GM21526 (cell line): ENCODE data around the gene KRT39.
"Not testable (repeated sequence)": the region's sequence is repeated elsewhere in the genome, so short reads cannot be mapped to it uniquely, and the experiment has no call there.

Experiments
- ATAC-seq: cut with Tn5 transposase; IDR thresholded peaks from one replicate; pipeline ENCODE4 v1.9.1; 2021; ENCODE audit warnings: moderate library complexity; ENCODE audit not compliant: unreplicated experiment, low FRiP score

Gene KRT39

GRCh38 chr17:40966848-40967247 is at the start of gene KRT39:
KRT39 (minus strand) TSS chr17:40966948; CDS start chr17:40966856, 92 bp downstream.
- ATAC-seq = no peak

DNA sequence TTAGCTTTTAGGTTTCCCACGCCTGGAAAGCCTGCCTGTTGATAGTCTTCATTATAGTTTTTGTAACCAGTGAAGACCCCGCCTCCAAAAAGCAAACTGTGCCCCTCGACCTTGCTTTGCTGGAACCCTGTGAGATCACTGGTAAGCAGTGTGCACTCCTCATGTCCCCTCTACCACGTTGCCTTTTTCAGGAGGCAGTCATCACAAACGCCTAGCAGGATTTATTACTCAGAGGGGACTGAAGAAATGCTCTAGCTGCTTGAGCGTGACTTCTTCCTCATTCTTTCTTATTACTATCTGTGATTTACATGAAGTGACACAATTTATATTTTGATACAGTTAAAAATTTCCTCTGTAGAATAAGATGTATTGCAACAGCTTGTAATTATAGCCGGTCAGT is 48.7 kb upstream of the KRT39 start:
- ATAC-seq = no peak

DNA sequence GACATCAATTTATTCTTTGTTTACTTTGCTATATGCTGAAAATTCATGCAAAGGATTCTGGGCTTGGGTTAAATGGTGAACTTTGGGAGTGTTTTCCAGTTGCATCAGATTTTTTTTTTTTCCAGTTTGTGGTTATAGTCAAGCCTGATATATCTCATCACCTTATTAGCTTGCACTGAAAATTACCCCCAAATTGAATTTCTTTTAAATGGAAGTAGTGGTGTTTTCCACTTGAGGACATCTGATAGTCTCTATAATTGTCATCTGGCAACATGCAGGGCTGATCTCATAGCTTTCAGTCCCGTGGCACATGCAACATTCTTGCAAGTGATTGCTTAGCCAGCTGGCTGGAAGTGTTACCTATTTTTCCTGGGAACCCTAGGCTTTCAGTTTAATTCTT is 46.9 kb upstream of the KRT39 start:
- ATAC-seq = no peak

DNA sequence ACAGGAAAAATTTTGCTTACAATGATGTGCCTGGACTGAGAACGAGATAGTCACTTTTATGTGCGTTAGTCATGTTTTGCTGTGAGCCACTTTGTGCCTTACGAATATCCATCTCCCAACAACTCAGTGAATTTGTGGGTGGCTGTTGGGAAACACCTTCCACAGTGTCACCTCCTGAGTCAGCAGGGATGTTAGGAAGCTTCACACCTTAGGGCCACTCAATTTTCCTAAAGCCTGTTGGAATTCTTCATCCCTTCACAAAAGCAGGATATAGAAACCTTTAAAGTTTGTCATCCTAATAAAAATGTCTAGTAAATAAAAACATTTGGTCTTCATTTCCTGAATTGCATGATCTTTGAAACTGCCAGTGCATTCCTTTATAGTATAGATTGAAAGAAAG is 46.4 kb upstream of the KRT39 start:
- no peak for ATAC-seq

- ATAC-seq = no peak
These were observed 45.8 kb upstream of the KRT39 start for GRCh38 chr17:41012326-41013120.

DNA sequence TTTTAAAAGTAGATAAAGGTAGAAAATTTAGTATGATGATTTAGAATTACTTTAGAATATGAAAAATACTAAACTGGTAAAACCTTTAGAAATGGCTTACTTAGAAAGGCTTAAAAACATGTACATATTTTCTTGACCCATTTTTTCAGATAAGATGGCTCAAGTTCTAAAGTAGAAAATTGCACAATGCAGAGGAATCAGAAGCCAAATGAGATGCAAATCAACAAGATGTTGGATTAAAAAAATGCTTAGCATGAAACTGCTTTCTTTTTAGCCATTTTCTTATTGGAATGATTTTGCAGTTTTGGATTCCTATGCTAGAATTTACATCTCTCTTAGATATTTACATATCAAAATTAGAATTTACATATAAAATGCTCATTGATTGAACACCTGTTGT is 43.7 kb upstream of the KRT39 start:
- ATAC-seq = no peak

DNA sequence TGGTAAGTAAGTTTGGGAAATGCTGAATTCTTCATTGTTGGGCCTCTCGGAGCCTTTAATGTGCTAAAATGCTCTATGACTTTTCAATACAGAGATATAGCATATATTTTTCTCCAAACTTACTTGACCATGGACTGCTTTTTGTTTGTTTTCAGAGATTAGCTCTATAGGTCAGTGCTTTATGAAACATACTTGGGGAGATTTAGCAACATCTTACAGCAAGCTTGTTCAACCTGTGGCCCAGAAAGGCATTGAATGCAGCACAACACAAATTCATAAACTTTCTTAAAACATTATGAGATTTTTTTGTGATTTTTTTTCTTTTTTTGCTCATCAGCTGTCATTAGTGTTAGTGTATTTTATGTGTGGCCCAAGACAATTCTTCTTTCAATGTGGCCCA is 43.2 kb upstream of the KRT39 start:
- ATAC-seq = no peak

GRCh38 chr17:41009301-41009760 is 42.6 kb upstream of the KRT39 start:
- ATAC-seq = no peak

DNA sequence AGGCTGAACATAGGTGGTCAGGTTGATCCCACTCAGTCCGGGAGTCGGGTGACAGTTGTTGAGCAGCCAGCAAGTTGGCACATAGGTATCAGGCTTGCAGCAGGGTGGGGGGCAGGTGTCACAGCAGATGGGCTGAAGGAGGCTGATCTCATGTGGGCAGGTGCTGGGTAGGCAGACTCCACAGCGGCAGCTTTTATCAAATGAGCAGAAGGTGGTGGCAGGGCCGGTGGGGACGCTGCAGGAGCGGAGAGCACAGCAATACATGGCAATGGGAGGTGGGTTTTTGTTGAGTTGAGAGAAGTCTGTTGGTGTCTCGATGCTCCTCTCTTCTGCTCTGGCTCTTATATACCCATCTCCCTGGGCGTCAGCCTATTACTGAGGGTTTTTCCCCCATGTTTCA is 42.1 kb upstream of the KRT39 start, which contains the start of gene KRTAP3-1:
Gene KRTAP3-1 (minus strand): TSS at position 318 of the 400 bp plus-strand sequence. CDS start 54 bp downstream, at position 264.
- ATAC-seq = no peak

- ATAC-seq = no peak
These were observed 37.6 kb upstream of the KRT39 start for GRCh38 chr17:41004397-41004796.

- no peak for ATAC-seq
These were observed 37.2 kb upstream of the KRT39 start for GRCh38 chr17:41003926-41004325.

GRCh38 chr17:41002814-41003213 is 36.1 kb upstream of the KRT39 start:
- no peak for ATAC-seq

DNA sequence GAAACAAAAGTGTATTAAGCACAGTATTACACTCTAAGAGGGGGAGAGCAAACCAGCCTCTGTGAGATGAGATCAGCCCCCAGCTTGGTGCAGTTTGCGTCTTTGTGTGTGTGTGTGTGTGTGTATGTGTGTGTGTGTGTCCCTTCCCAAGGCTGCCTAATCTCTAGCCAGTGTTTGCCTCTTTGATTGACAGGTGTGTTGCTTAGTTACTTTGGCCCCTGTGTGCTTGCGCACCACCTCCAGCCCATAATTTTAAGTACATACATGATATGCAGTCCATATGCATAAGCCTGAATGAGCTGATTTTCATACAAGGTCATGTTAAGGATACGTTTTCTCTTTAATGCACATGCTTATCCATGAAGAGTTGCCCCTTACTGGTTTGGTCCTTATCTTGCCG is 35.0 kb upstream of the KRT39 start:
- no peak for ATAC-seq

- not testable (repeated sequence) for ATAC-seq
These were observed 32.8 kb upstream of the KRT39 start, which contains the start of gene KRTAP3-2 for GRCh38 chr17:40999563-40999962. KRTAP3-2 (minus strand) TSS chr17:40999906; CDS start chr17:40999853, 53 bp downstream.

DNA sequence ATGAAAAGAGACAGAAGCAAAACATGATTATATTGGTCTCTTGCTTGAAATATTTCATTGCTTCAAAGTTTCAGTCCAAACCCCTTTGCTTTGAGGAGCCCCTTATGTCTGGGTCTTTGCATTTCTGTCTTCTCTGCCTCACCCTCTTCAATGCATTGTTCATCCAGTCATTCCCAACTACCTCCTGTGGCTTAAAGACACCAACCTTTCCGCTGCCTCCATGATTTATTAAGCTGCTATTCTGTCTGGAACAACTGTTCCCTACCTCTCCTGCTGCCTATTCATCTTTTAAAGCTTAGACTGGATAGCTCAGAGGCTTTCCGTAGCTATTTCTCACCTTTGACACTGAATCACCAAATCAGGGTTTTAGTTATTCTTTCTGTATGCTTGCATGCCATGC is 30.6 kb upstream of the KRT39 start:
- ATAC-seq = no peak

- no peak for ATAC-seq
These were observed 30.1 kb upstream of the KRT39 start for GRCh38 chr17:40996829-40997228.

GRCh38 chr17:40995116-40995515 is 28.4 kb upstream of the KRT39 start:
- ATAC-seq = no peak

DNA sequence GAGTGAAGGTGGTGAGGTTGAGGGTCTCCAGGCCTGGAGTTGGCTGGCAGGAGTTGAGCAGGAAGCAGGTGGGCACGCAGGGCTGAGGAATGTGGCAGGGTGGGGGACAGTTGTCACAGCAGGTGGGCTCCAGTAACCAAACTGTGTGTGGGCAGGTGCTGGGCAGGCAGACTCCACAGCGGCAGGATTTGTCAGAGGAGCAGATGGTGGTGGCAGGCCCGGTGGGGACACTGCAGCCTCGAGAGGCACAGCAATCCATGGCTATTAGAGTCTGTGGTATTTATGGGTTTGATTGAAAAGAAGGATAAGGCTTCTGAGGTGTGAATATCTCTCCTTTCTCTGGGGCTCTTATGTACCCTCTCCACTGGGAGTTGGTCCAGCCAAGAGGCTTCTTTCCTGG is 27.1 kb upstream of the KRT39 start, which contains the start of gene KRTAP3-3:
Gene KRTAP3-3 (minus strand): TSS at position 326 of the 400 bp plus-strand sequence. CDS start 67 bp downstream, at position 259.
- no peak for ATAC-seq

DNA sequence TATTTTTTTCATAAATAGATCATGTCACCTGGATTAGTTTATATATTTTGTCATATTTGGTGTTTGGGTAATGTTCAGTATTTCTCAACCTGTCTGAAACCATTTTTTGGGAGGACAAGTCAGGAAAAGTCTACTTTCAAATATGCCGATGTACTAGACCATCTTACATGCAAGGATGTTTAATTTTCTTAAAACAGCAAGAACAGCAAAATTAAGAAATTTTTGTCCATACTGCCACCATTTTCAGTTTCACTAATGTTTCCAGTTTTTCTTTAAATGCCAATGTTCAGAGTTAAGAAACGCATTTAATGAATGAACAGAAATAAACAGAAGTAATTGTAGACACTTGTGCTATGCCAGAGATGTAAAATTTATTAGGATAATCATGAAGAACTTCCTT is 26.3 kb upstream of the KRT39 start:
- no peak for ATAC-seq

DNA sequence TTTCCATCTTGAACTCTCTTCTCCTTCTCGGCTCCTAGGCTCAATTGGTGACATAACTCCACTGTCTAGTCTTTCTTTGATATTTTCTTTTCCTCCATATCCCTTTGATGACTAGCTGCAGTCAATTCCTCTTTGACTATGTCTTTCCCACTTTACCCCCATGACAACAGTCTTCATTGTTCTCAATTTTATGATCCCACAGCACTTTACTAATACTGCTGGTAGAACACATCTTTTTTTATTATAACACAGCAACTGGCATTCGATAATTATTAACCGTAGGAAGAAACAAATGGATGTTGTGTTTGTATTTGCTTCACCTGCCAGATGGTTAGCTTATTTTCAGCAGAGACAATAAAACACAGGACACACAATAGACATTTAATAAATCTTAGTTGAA is 25.9 kb upstream of the KRT39 start:
- ATAC-seq = no peak

DNA sequence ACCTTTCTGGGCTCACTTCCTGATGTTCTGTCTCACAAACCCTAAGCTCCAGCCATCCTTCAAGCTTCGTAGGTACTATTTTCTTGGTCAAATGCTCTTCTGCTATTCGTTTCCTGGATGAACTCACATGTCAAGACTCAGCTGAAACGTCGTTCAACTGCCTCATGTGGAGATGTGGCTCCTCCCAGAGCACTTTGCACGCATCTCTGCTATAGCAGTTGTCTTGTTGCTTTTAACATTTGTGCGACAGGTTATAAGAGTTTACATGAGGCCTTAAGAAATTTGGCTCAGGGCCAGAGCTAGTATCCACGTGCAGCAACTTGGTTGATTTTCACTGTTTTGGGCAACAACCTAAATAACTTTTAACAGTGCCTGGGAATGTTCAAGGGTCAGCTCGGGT is 20.2 kb upstream of the KRT39 start:
- ATAC-seq = no peak

GRCh38 chr17:40984226-40984625 is 17.5 kb upstream of the KRT39 start, which contains the start of gene KRT40:
KRT40 (minus strand) TSS chr17:40984326; CDS start chr17:40984273, 53 bp downstream.
- ATAC-seq = no peak
